Measurements from ENCODE around the gene OVOL3. TPM values are rescaled to one million over a fixed set of nuclear protein-coding genes. Genes with fewer than 3 reads are reported as not detected.

Gene OVOL3
- total RNA-seq, 2 donors from 2014 or later: not detected

- DNase-seq (no peak), ATAC-seq (no peak)
- intact Hi-C loops (cut with DNase I, micrococcal nuclease): no loop called here
Observed at GRCh38 chr19:36097036-36097435, 13.9 kb upstream of the OVOL3 start.

- intact Hi-C loops (cut with DNase I, micrococcal nuclease): no loop called here
- DNase-seq (no peak), ATAC-seq (no peak)
Observed at GRCh38 chr19:36099166-36099785, 11.7 kb upstream of the OVOL3 start.

GRCh38 chr19:36100476-36100875 is 10.5 kb upstream of the OVOL3 start:
- ATAC-seq (no peak), DNase-seq (no peak)
- intact Hi-C loops (cut with DNase I, micrococcal nuclease): no loop called here

DNA sequence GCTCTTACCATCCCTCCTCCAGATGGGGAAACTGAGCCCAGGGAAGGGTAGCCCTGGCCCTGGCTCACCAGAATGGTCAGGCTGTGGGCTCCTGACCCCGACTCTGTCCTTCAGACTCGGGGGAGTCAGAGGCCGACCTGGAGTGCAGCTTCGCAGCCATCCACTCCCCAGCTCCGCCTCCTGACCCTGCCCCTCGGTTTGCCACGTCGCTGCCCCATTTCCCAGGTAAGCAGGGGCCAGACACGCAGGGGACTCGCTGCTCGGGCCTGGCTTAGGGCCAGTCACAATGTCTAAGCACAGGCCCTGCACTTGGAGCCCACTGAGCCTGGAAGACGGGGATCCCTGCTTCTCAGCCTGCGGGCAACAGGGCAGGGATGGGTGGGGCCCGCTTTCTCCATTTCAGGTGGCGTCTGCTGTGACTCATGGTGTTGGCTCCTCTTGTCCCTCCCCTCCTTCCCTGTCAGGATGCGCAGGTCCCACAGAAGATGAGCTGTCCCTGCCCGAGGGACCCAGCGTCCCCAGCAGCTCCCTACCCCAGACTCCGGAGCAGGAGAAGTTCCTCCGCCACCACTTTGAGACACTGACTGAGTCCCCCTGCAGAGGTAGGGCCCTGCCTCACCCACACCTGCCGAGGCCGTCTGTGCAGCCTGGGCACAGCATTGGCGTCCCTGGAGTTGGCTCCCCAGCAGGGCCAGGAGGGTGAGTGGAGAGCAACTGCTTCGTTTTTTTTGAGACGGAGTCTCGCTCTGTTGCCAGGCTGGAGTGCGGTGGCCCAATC is 9.2 kb upstream of the OVOL3 start:
- intact Hi-C loops (cut with DNase I, micrococcal nuclease): no loop called here
- DNase-seq: no peak
- ATAC-seq: no peak

DNA sequence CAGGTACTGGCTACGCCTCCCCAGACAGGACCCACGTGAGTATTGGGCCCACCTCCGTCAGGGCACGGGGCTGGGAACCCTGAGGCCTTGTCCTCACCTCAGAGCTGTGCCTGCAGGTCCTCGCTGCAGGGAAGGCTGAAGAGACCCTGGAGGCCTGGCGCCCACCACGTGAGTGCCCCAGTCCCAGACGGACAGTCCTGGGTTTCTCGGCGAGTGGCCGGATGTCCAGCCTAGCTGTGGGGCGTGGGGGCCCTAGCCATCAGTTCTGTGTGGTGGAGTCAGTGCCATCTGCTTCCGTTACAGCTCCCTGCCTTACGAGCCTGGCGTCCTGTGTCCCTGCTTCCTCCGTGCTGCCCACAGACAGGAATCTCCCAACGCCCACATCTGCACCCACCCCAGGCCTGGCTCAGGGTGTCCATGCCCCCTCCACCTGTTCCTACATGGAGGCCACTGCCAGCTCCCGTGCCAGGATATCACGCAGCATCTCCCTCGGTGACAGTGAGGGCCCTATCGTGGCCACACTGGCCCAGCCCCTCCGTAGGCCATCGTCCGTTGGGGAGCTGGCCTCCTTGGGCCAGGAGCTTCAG is 7.8 kb upstream of the OVOL3 start:
- intact Hi-C loops (cut with DNase I, micrococcal nuclease): no loop called here
- no peak for DNase-seq
- ATAC-seq: no peak

DNA sequence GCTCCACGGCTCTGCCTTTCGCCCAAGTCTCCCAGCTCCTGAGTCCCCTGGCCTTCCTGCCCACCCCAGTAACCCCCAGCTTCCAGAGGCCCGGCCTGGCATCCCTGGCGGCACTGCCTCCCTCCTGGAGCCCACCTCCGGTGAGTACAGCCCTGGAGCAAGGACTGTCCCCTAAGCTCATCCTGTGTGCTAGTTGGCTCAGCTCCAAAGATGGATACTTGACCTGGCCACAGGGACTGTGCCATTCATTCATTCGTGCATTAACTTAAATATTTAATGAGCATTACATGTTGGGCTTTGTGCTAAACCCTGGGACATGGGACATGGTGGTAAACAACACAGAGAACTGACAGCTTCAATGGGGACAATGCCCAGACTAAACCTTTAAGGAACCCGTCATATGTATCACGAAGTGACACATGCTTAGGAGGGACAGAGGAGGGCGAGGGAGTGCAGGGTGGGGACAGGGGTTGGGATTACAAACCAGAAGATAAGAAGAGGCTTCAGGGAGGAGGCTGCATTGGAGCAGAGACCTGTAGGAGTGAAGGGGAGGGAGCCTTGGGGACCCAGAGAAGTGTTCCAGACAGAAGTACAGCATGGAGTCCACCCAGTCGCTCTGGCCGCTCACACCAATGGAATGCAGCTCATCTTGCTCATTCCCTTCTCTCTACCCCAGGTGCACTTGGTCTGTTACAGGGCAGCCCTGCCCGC is 6.9 kb upstream of the OVOL3 start:
- DNase-seq (no peak), ATAC-seq (no peak)
- intact Hi-C loops (cut with DNase I, micrococcal nuclease): no loop called here

DNA sequence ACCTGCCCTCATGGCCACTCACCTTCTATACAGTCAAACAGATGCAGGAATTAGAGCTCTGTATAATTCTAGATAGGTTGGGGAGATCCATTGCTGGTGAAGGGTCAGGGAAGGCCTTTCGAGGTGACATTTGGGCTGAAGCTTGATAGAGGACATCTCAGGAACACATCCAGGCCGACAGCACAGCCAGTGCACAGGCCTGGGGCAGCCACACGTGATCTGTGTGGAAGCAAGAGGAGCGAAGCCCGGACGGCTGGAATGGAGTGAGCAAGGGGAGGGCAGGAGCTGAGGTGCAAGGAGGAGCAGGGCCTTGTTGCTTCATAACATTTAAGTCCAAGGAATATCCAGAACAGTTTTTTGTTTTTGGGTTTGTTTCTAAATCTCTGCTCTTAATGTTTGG is 4.5 kb upstream of the OVOL3 start:
- ATAC-seq: no peak
- intact Hi-C loops (cut with DNase I, micrococcal nuclease): no loop called here
- DNase-seq: no peak

- intact Hi-C loops (cut with DNase I, micrococcal nuclease): no loop called here
- no peak for DNase-seq
- no peak for ATAC-seq
Observed at GRCh38 chr19:36106991-36107390, 4.0 kb upstream of the OVOL3 start.

DNA sequence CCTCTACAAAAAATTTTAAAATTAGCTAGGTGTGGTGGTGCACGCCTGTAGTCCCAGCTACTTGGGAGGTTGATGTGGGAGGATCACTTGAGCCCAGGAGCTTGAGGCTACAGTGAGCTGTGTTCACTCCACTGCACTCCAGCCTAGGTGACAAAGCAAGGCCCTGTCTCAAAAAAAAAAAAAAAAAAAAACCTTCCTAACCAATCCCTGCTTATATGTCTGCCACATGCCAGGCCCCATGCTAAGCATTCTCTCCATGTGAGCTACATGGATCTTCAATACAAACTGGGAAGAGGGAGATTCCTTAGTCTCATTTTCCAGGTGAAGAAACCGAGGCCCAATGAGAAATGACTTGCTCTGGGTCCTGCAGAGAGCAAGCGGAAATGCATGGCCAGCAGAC is 2.3 kb upstream of the OVOL3 start:
- ATAC-seq (no peak), DNase-seq (no peak)
- intact Hi-C loops (cut with DNase I, micrococcal nuclease): no loop called here

GRCh38 chr19:36111200-36111539 is 227 bp downstream of the OVOL3 start:
- intact Hi-C loops (cut with DNase I, micrococcal nuclease): no loop called here
- ATAC-seq: no peak

DNA sequence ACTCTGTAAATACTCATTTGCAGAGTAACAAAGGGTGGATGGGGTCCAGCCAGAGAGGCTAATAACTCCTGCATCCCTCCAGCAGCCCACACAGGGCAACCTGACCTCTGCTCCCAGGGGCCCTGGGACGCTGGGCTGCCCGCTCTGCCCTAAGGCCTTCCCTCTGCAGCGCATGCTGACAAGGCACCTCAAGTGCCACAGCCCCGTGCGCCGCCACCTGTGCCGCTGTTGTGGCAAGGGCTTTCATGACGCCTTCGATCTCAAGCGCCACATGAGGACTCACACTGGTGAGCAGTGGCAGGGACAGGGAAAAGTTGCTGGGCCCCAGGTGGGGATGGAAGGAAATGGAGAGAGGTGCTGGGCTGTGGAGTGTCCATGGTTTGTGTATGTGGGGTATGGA is 1.7 kb downstream of the OVOL3 start:
- ATAC-seq: no peak
- intact Hi-C loops (cut with DNase I, micrococcal nuclease): no loop called here
- no peak for DNase-seq

More at GRCh38 chr19:36111200-36111539, 227 bp downstream of the OVOL3 start:
- DNase-seq: no peak

GRCh38 chr19:36113425-36113824 is 2.5 kb downstream of the OVOL3 start:
- DNase-seq: no peak
- intact Hi-C loops (cut with DNase I, micrococcal nuclease): no loop called here
- no peak for ATAC-seq

GRCh38 chr19:36113894-36114720 is 3.2 kb downstream of the OVOL3 start:
- DNase-seq: peak in 1 of 2 donors; percentile 45
- intact Hi-C loops (cut with DNase I, micrococcal nuclease): no loop called here
- ATAC-seq: peak; percentile 4

GRCh38 chr19:36114721-36115452 is 3.9 kb downstream of the OVOL3 start, which contains the start of gene POLR2I:
Gene POLR2I (minus strand): TSS chr19:36114875. CDS start chr19:36114856, 19 bp downstream.
- intact Hi-C loops (cut with DNase I, micrococcal nuclease): no loop called here
- ATAC-seq: peak; percentile 87
- DNase-seq: peak; percentile 98 to 100

DNA sequence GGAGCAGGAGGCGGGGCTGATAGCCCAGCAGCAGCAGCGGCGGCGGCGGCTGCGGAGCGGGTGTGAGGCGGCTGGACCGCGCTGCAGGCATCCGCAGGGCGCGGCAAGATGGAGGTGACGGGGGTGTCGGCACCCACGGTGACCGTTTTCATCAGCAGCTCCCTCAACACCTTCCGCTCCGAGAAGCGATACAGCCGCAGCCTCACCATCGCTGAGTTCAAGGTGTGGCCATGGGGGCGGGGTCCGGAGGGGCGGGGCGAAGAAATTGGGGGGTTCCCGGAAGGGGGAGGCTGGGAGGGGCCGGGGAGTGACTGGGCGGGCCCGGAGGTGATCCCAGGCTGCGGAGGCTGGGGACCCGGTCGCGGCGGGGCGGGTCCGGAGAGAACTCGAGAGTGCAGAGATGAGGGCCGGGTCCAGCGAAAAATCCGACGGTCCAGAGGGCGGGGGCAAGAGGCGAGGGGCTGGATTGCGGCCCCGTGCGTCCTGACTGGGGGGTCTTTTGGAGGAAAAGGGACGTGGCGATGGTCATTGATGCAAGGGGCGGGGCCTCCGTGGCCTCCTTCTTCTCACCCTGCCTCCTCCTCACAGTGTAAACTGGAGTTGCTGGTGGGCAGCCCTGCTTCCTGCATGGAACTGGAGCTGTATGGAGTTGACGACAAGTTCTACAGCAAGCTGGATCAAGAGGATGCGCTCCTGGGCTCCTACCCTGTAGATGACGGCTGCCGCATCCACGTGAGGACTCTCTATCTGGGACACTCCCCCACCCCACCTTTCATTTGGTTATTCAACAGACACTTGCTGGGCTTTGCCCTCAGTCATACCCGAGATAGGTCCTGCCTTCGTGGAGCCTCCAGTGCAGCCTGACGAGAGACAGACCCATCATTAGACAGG is 4.8 kb downstream of the OVOL3 start, which contains the start of gene TBCB:
TSS of gene TBCB (plus strand) at position 16 of the 891 bp plus-strand sequence. CDS start at position 109, 93 bp downstream.
- ATAC-seq: peak; percentile 64
- intact Hi-C loops (cut with DNase I, micrococcal nuclease): no loop called here
- peak; percentile 85 to 91 for DNase-seq

DNA sequence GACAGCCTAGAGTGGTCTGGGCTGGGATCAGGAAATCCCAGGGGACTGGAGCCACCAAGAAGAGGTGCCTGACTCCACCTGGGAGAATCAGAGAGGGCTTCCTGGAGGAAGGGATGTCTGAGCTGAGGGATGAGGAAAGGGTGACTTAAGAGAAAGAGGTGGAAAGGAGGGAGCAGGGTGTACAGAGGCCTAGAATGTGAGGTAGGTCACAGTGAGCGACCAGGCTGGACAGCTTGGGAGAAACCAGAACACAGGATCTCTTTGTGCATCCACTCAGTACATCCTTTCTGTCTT is 5.3 kb downstream of the OVOL3 start:
- intact Hi-C loops (cut with DNase I, micrococcal nuclease): no loop called here
- ATAC-seq (no peak), DNase-seq (no peak)
